Measurements from ENCODE around the gene CD19. TPM values are rescaled to one million over a fixed set of nuclear protein-coding genes. Genes with fewer than 3 reads are reported as not detected.
A peak's percentile ranks its signal among the peaks of the same experiment; 100 is the strongest.

The CD19 gene
- total RNA-seq, 1 donor from 2014 or later, result 0.18 TPM

DNA sequence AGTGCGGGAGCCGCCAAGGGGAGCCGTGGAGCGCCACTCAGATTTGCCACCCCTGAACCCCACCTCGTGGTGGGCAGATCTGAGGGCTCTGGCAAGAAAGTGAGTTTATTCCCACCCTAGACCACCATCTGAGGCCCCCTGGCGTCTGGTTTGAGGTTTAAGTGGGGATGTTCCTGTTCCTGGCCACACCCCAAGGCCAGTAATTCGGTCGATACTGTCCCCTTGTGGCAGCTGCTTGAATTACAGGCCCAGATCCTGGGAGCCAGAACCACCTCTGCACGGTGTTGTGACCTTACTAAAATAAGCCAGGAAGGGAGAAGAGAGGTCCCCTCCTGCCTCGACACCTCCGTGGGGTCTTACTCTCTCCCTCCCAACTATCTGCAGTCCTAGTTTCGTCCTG is 49.7 kb downstream of the CD19 start:
- DNase-seq (ENCODE audit: low spot score), result no peak
- H3K27ac Mint-ChIP-seq, result no peak overlapping the region
- peaks cover 17% of the 10 kb centered on the region for H3K4me1 Mint-ChIP-seq (ENCODE audit: low read depth)
- peaks cover 59% of the 10 kb centered on the region for H3K36me3 Mint-ChIP-seq (ENCODE audit: low read depth)
- no peak overlapping the region for H3K4me3 Mint-ChIP-seq (ENCODE audit: low read depth)
- intact Hi-C loops (cut with micrococcal nuclease), result no loop called here
- peaks cover 9% of the 10 kb centered on the region for H3K9me3 Mint-ChIP-seq
- no peaks in the 10 kb centered on the region for H3K27me3 Mint-ChIP-seq (ENCODE audit: low read depth)

DNA sequence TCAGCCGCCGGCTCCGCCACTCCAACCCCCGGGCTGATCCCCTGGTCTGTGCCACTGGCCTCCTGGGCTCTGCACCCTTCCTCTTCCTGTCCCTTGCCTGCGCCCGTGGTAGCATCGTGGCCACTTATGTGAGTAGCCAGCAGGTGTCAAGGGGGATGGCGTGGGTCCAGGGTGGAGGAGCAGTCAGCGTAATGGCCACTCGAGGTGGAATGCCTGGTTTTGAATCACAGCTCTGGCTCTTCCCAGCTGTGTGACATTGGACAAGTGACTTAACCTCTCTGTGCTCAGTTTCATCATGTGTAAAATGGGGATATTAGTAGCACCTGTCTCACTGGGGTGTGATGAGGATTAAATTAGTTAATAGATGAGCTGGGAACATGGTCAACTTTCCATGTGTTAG is 50.6 kb downstream of the CD19 start:
- DNase-seq (ENCODE audit: low spot score), result no peak
- intact Hi-C loops (cut with micrococcal nuclease), result no loop called here
- H3K4me3 Mint-ChIP-seq (ENCODE audit: low read depth), result no peak overlapping the region
- H3K27ac Mint-ChIP-seq, result no peak overlapping the region
- no peaks in the 10 kb centered on the region for H3K27me3 Mint-ChIP-seq (ENCODE audit: low read depth)
- H3K9me3 Mint-ChIP-seq, result peaks cover 14% of the 10 kb centered on the region
- H3K4me1 Mint-ChIP-seq (ENCODE audit: low read depth), result peaks cover 20% of the 10 kb centered on the region
- H3K36me3 Mint-ChIP-seq (ENCODE audit: low read depth), result peaks cover 67% of the 10 kb centered on the region

DNA sequence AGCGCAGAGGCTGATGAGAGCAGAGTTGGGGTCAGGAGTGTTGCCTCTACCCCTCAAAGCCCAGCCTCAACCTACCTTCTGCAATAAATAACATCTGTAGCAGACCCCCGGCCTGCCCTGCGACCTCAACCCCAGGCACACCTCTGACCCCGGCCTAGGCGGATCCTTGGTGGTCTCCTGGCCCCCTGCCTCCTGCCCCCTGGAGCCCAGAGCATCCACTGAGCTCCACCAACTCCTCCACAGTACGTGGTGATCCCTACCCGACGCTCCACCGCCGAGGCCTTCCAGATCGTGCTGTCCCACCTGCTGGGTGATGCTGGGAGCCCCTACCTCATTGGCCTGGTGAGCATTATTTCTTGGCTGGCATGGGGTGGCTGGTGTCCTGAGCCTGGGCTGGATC is 51.2 kb downstream of the CD19 start:
- H3K9me3 Mint-ChIP-seq, result peaks cover 17% of the 10 kb centered on the region
- H3K4me1 Mint-ChIP-seq (ENCODE audit: low read depth), result peaks cover 26% of the 10 kb centered on the region
- H3K4me3 Mint-ChIP-seq (ENCODE audit: low read depth), result no peak overlapping the region
- peaks cover 71% of the 10 kb centered on the region for H3K36me3 Mint-ChIP-seq (ENCODE audit: low read depth)
- intact Hi-C loops (cut with micrococcal nuclease), result no loop called here
- no peak overlapping the region for H3K27ac Mint-ChIP-seq
- H3K27me3 Mint-ChIP-seq (ENCODE audit: low read depth), result no peaks in the 10 kb centered on the region
- DNase-seq (ENCODE audit: low spot score), result no peak

GRCh38 chr16:28983644-28984043 is 51.9 kb downstream of the CD19 start:
- DNase-seq (ENCODE audit: low spot score), result no peak
- intact Hi-C loops (cut with micrococcal nuclease), result no loop called here
- peaks cover 17% of the 10 kb centered on the region for H3K9me3 Mint-ChIP-seq
- H3K36me3 Mint-ChIP-seq (ENCODE audit: low read depth), result peaks cover 69% of the 10 kb centered on the region
- no peaks in the 10 kb centered on the region for H3K27me3 Mint-ChIP-seq (ENCODE audit: low read depth)
- H3K27ac Mint-ChIP-seq, result peak overlapping the region; percentile 94
- H3K4me3 Mint-ChIP-seq (ENCODE audit: low read depth), result peak overlapping the region; percentile 82
- H3K4me1 Mint-ChIP-seq (ENCODE audit: low read depth), result peaks cover 27% of the 10 kb centered on the region

DNA sequence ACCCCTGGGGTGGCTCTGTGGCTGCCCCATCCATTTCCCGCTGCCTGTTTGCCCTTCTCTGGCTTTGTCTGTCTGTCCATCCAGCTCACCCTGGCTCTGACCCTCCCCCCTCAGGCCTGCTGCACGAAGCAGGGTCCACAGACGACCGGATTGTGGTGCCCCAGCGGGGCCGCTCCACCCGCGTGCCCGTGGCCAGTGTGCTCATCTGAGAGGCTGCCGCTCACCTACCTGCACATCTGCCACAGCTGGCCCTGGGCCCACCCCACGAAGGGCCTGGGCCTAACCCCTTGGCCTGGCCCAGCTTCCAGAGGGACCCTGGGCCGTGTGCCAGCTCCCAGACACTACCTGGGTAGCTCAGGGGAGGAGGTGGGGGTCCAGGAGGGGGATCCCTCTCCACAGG is 52.3 kb downstream of the CD19 start:
- Mint-ChIP-seq H3K27me3 (ENCODE audit: low read depth) (no peaks in the 10 kb centered on the region), H3K27ac (peak overlapping the region; percentile 94), H3K9me3 (peaks cover 17% of the 10 kb centered on the region), H3K4me1 (ENCODE audit: low read depth) (peaks cover 30% of the 10 kb centered on the region), H3K4me3 (ENCODE audit: low read depth) (peak overlapping the region; percentile 82), H3K36me3 (ENCODE audit: low read depth) (peaks cover 74% of the 10 kb centered on the region)
- intact Hi-C loops (cut with micrococcal nuclease), result no loop called here
- DNase-seq (ENCODE audit: low spot score), result no peak

DNA sequence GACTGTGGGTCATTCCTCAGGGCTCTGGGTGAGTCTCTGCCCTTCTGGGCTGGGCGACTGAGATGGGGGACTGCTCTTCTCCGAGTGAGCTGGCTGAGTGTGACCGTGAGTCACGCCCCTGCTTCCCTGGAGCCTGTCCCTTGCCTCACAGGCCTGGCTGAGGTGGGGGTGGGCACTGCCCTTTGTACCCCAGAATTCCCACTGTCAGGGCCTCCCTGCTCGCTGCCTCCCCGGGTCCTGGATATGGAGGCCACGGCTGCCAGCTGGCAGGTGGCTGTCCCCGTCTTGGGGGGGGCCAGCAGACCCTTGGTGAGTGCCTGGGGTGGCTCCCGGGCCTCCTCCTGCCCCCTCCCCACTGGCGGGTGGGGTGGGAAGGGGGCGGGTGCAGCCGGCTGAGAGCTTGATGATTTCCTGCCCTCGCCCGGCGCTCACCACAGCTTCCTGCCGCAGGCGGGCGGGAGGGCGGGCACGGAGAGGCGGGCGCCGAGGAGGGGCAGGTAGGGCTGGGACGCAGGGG is 52.9 kb downstream of the CD19 start, which contains the start of gene LAT:
Gene LAT, plus strand, starts transcription at position 434 of the 517 bp plus-strand sequence. CDS start 366 bp downstream, outside the sequence.
- Mint-ChIP-seq H3K27me3 (ENCODE audit: low read depth) (no peaks in the 10 kb centered on the region), H3K9me3 (peaks cover 17% of the 10 kb centered on the region), H3K4me3 (ENCODE audit: low read depth) (peak within 1 kb of the TSS; percentile 89), H3K27ac (peak within 1 kb of the TSS; percentile 94), H3K36me3 (ENCODE audit: low read depth) (peaks cover 79% of the 10 kb centered on the region), H3K4me1 (ENCODE audit: low read depth) (peaks cover 35% of the 10 kb centered on the region)
- intact Hi-C loops (cut with micrococcal nuclease), result no loop called here
- DNase-seq (ENCODE audit: low spot score), result peak; percentile 74

GRCh38 chr16:28985211-28986041 is 53.7 kb downstream of the CD19 start:
- Mint-ChIP-seq H3K27me3 (ENCODE audit: low read depth) (no peaks in the 10 kb centered on the region), H3K27ac (peak overlapping the region; percentile 87), H3K4me1 (ENCODE audit: low read depth) (peaks cover 43% of the 10 kb centered on the region), H3K36me3 (ENCODE audit: low read depth) (peaks cover 87% of the 10 kb centered on the region), H3K4me3 (ENCODE audit: low read depth) (peak overlapping the region; percentile 89), H3K9me3 (peaks cover 17% of the 10 kb centered on the region)
- DNase-seq (ENCODE audit: low spot score), result no peak
- intact Hi-C loops (cut with micrococcal nuclease), result no loop called here

DNA sequence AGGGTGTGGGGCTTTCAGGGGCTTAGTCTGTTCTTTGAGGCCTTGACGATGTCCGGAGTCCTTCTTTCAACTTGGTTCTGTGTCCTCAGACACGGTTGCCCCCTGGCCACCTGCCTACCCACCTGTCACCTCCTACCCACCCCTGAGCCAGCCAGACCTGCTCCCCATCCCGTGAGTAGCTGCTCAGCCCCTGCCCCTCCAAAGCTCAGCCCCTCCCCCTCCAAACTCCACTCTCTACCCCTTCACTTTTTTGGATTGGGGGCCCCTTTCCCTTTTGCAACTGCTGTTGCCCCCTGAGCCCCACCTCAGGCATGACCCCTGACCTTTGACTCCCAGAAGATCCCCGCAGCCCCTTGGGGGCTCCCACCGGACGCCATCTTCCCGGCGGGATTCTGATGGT is 54.3 kb downstream of the CD19 start:
- no peak for DNase-seq (ENCODE audit: low spot score)
- Mint-ChIP-seq H3K36me3 (ENCODE audit: low read depth) (peaks cover 89% of the 10 kb centered on the region), H3K4me1 (ENCODE audit: low read depth) (peaks cover 47% of the 10 kb centered on the region), H3K27me3 (ENCODE audit: low read depth) (no peaks in the 10 kb centered on the region), H3K9me3 (peaks cover 17% of the 10 kb centered on the region), H3K27ac (peak overlapping the region; percentile 87), H3K4me3 (ENCODE audit: low read depth) (peak overlapping the region; percentile 89)
- intact Hi-C loops (cut with micrococcal nuclease), result no loop called here

GRCh38 chr16:28986492-28986891 is 54.7 kb downstream of the CD19 start:
- Mint-ChIP-seq H3K9me3 (peaks cover 17% of the 10 kb centered on the region), H3K4me1 (ENCODE audit: low read depth) (peaks cover 50% of the 10 kb centered on the region), H3K27me3 (ENCODE audit: low read depth) (no peaks in the 10 kb centered on the region), H3K36me3 (ENCODE audit: low read depth) (peaks cover 85% of the 10 kb centered on the region), H3K27ac (peak overlapping the region; percentile 87), H3K4me3 (ENCODE audit: low read depth) (peak overlapping the region; percentile 89)
- no peak for DNase-seq (ENCODE audit: low spot score)
- intact Hi-C loops (cut with micrococcal nuclease), result no loop called here

DNA sequence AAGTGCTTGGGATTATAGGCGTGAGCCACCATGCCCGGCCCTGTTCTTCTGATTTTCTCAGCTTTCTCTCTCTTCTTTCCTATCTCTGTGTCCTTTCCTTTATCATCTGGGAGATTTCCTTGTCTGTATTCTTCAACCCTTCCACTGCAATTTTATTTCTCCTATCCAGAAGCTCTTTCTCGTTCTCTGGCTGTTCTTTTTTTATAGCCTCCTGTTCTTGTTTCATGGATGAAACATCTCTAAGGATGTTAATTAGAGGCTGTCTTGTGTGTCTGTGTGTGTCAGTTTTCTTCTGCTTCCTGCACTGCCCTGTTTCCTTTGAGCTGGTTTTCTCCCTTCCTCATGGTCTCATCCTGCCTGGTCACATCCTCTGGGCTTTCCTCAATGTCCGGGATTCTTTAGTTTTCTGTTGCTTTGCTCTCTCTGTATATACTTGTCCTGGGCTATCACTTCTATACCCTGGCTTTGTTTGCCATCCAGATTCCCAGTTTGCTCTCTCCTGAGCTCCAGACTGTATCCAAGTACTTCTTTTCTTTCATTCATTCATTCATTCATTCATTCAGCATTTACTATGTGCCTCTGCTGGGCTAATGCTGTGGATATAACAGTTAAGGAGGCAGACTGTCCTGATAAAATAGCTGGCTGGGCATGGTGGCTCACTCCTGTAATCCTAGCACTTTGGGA is 55.5 kb downstream of the CD19 start:
- intact Hi-C loops (cut with micrococcal nuclease), result no loop called here
- Mint-ChIP-seq H3K27ac (peak overlapping the region; percentile 87), H3K36me3 (ENCODE audit: low read depth) (peaks cover 81% of the 10 kb centered on the region), H3K9me3 (peaks cover 9% of the 10 kb centered on the region), H3K4me1 (ENCODE audit: low read depth) (peaks cover 53% of the 10 kb centered on the region), H3K27me3 (ENCODE audit: low read depth) (no peaks in the 10 kb centered on the region), H3K4me3 (ENCODE audit: low read depth) (peak overlapping the region; percentile 89)
- no peak for DNase-seq (ENCODE audit: low spot score)

Other genes starting within 250 kb of the CD19 start
- 1,010 and 1,059 TPM in 2 replicates for gene EIF3C, start 220.5 kb upstream of the CD19 start, total RNA-seq
- gene NPIPB9, start 180.2 kb upstream of the CD19 start, total RNA-seq, result 3.1 and 4.0 TPM in 2 replicates
- gene ATXN2L, start 109.0 kb upstream of the CD19 start, total RNA-seq, result 304 and 307 TPM in 2 replicates
- gene TUFM, start 85.6 kb upstream of the CD19 start, total RNA-seq, result 202 and 217 TPM in 2 replicates
- gene SH2B1, start 68.1 kb upstream of the CD19 start, total RNA-seq, result 46.0 and 57.5 TPM in 2 replicates
- gene ATP2A1, start 53.5 kb upstream of the CD19 start, total RNA-seq, result 1.8 and 3.1 TPM in 2 replicates
- gene RABEP2, start 6.7 kb upstream of the CD19 start, total RNA-seq, result 20.6 and 24.2 TPM in 2 replicates
- 98.3 and 106 TPM in 2 replicates for gene NFATC2IP, start 19.0 kb downstream of the CD19 start, total RNA-seq
- 22.0 and 25.8 TPM in 2 replicates for gene SPNS1, start 42.8 kb downstream of the CD19 start, total RNA-seq
- 273 and 294 TPM in 2 replicates for gene LAT, start 53.1 kb downstream of the CD19 start, total RNA-seq

Measured in activated T-helper 2 cell treated with anti-CD3 and anti-CD28 coated beads, Interferon-gamma antibody, Interleukin-2, Interleukin-4, amounts not matched to agents 10 μg/mL and 5 μg/mL and 100 μg/mL, durations not matched to agents 14 hours and 24 hours and 36 hours (primary cell).